Keratinocyte (primary cell): ENCODE data around the gene RERE. TPM values are rescaled to one million over a fixed set of nuclear protein-coding genes. Genes with fewer than 3 reads are reported as not detected.
"Not testable (repeated sequence)": the region's sequence is repeated elsewhere in the genome, so short reads cannot be mapped to it uniquely, and the experiment has no call there.

ENCODE experiments used
- DNase-seq: peaks from one replicate; pipeline ENCODE4 v3.0.0-alpha.2; 2011; ENCODE audit warnings: low read depth, missing footprints, low spot score
- FAIRE-seq: peaks from 2 replicates; lab custom pipeline; 2011; peaks lifted over from hg19 to GRCh38; lab: Jason Lieb, UNC
- H2AFZ ChIP-seq: 2 replicates; pipeline ENCODE4 v1.6.0; 2012; ENCODE audit warnings: low read length, control low read depth, inconsistent platforms; ENCODE audit not compliant: control insufficient read depth
- H3K27ac ChIP-seq: 2 replicates; pipeline ENCODE4 v1.5.1; 2011; ENCODE audit warnings: low read length; ENCODE audit not compliant: control insufficient read depth, insufficient read depth
- H3K27me3 ChIP-seq: 3 replicates; pipeline ENCODE4 v1.6.0; 2011; ENCODE audit warnings: low read length; ENCODE audit not compliant: control insufficient read depth, insufficient read depth; ENCODE audit errors: extremely low read depth
- H3K36me3 ChIP-seq, 2 experiments: 2 replicates in 1 of 2; 3 replicates in 1 of 2; pipeline ENCODE4 v1.5.1; 2011; ENCODE audit warnings: low read length in 2 of 2, mild to moderate bottlenecking in 1 of 2; ENCODE audit not compliant: control insufficient read depth in 2 of 2, insufficient read depth in 2 of 2; ENCODE audit errors: extremely low read depth in 1 of 2
- H3K4me1 ChIP-seq: 3 replicates; pipeline ENCODE4 v1.5.1; 2011; ENCODE audit warnings: low read length; ENCODE audit not compliant: control insufficient read depth, insufficient read depth; ENCODE audit errors: extremely low read depth
- H3K4me2 ChIP-seq: 3 replicates; pipeline ENCODE4 v1.6.0; 2011; ENCODE audit warnings: low read depth, low read length; ENCODE audit not compliant: control insufficient read depth, insufficient read depth; ENCODE audit errors: extremely low read depth
- H3K4me3 ChIP-seq, 3 experiments: fragments of 200-600 bp in 1 of 3; sonication (generic) in 1 of 3; 2 replicates in 2 of 3; 3 replicates in 1 of 3; pipeline ENCODE4 v1.5.1; 2011 to 2016; ENCODE audit warnings: low read length in 3 of 3, mild to moderate bottlenecking in 3 of 3, control low read depth in 2 of 3, inconsistent platforms in 1 of 3, low read depth in 1 of 3, mixed read lengths in 1 of 3, mixed run types in 1 of 3, moderate library complexity in 1 of 3; ENCODE audit not compliant: control insufficient read depth in 2 of 3, insufficient read depth in 2 of 3; ENCODE audit errors: extremely low read depth in 1 of 3
- H3K79me2 ChIP-seq: 2 replicates; pipeline ENCODE4 v1.6.0; 2012; ENCODE audit warnings: low read length; ENCODE audit not compliant: control insufficient read depth, insufficient read depth
- H3K9ac ChIP-seq: 3 replicates; pipeline ENCODE4 v1.6.0; 2011; ENCODE audit warnings: low read length; ENCODE audit not compliant: control insufficient read depth, insufficient read depth; ENCODE audit errors: extremely low read depth
- H3K9me1 ChIP-seq: 3 replicates; pipeline ENCODE4 v1.6.0; 2011; ENCODE audit warnings: low read length; ENCODE audit not compliant: control insufficient read depth, insufficient read depth; ENCODE audit errors: extremely low read depth
- H3K9me3 ChIP-seq: 2 replicates; pipeline ENCODE4 v1.5.1; 2012; ENCODE audit warnings: low read depth, low read length; ENCODE audit not compliant: control insufficient read depth
- H4K20me1 ChIP-seq: 3 replicates; pipeline ENCODE4 v1.6.0; 2011; ENCODE audit warnings: low read length; ENCODE audit not compliant: control insufficient read depth, insufficient read depth; ENCODE audit errors: extremely low read depth
- EZH2 ChIP-seq: IDR thresholded peaks from one replicate; pipeline ENCODE4 v1.6.1; 2012; ENCODE audit warnings: inconsistent platforms, mild to moderate bottlenecking, low read length, moderate library complexity
- dilution Hi-C: fragments of 300-500 bp; cut with MboI; formaldehyde crosslinking; loops from one replicate; pipeline ENCODE4 v1.7.0; 2020; ENCODE audit warnings: low sequenced_read_pairs; ENCODE audit not compliant: extremely low pct_ligation_motif_present
- polyA plus RNA-seq, 5 experiments: library from polyadenylated mRNA; depleted of rRNA in 3 of 5; stranded (reverse) in 3 of 5; stranded (forward) in 1 of 5; unstranded in 1 of 5; fragments of >200 nt; gene quantifications; 1 replicate in 1 of 5; 2 replicates in 3 of 5; 3 replicates in 1 of 5; pipeline versions ENCODE4 v1.2.1 to v1.2.3, GENCODE V29; 2011 to 2012; ENCODE audit warnings: missing spikeins in 2 of 5, low read depth in 1 of 5, low replicate concordance in 1 of 5
- TF ChIP-seq, protein P1 (sequence below), 3 experiments: IDR thresholded peaks in 1 of 3; conservative IDR thresholded peaks in 1 of 3; optimal IDR thresholded peaks in 1 of 3; 2 replicates in 2 of 3; 3 replicates in 1 of 3; pipeline versions ENCODE3 to v1.5.1; 2011; ENCODE audit warnings: low read length in 3 of 3, mild to moderate bottlenecking in 3 of 3, moderate library complexity in 2 of 3, control low read depth in 1 of 3, inconsistent platforms in 1 of 3; ENCODE audit not compliant: insufficient read depth in 2 of 3; ENCODE audit errors: extremely low read depth in 1 of 3

Gene RERE
- polyA plus RNA-seq, 1 donor (not counting 4 experiments of a cell fraction or from before 2014, with no cell fraction given): 3.8 TPM

DNA sequence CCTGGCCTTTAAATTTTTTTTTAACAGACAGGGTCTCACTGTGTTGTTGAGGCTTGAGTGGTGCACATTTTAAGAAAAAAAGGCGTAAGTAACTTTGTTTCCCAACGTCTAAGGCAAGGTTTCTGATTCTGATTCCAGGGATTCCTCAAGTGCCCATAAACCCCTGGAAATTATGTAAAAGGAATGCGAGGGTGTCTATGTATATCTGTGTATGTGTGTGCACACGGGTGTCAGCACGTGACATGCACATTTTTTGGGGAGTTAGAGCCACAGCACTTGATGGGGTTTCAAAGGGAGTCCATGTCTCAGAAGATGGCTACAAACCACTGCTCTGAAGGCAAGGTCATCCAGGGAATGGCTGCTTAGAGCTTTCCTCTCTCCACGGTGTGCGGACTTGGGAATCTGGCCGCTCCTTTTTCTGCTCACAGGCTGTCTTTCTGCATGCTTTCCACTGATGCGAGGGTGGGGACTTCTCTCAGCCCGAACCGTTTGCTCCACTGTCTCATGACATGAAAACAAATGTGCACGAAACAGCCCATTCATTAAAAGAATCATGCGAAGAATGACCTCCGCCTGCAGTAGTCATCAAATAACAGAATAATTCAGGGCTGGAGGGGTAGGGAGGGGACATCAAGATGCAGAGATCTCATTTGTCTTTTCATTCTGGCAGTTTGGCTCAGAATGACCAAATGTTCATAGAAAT lies 18.7 kb upstream of the RERE start:
- TF ChIP-seq EZH2: no peak
- TF ChIP-seq, protein P1, sequence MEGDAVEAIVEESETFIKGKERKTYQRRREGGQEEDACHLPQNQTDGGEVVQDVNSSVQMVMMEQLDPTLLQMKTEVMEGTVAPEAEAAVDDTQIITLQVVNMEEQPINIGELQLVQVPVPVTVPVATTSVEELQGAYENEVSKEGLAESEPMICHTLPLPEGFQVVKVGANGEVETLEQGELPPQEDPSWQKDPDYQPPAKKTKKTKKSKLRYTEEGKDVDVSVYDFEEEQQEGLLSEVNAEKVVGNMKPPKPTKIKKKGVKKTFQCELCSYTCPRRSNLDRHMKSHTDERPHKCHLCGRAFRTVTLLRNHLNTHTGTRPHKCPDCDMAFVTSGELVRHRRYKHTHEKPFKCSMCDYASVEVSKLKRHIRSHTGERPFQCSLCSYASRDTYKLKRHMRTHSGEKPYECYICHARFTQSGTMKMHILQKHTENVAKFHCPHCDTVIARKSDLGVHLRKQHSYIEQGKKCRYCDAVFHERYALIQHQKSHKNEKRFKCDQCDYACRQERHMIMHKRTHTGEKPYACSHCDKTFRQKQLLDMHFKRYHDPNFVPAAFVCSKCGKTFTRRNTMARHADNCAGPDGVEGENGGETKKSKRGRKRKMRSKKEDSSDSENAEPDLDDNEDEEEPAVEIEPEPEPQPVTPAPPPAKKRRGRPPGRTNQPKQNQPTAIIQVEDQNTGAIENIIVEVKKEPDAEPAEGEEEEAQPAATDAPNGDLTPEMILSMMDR (optimal IDR thresholded peaks at IDR 0.05 in 1 of 3, IDR thresholded peaks at IDR 0.05 in 1 of 3, conservative IDR thresholded peaks at IDR 0.05 in 1 of 3; ENCODE audit: extremely low read depth in 1 of 3, insufficient read depth in 2 of 3, low read length in 3 of 3): no peak
- H3K9me3 ChIP-seq: no peaks in the 10 kb centered on the region
- no peak overlapping the region for H3K4me2 ChIP-seq
- dilution Hi-C loops: no loop called here
- no peaks in the 10 kb centered on the region for H3K36me3 ChIP-seq
- no peak overlapping the region for H3K9ac ChIP-seq
- no peak for DNase-seq
- H3K79me2 ChIP-seq: no peaks in the 10 kb centered on the region
- FAIRE-seq: no peak
- no peaks in the 10 kb centered on the region for H3K4me1 ChIP-seq
- H3K27me3 ChIP-seq: peaks cover 3% of the 10 kb centered on the region
- H3K27ac ChIP-seq: no peak overlapping the region
- no peaks in the 10 kb centered on the region for H4K20me1 ChIP-seq
- H3K4me3 ChIP-seq: no peak overlapping the region
- H3K9me1 ChIP-seq: no peaks in the 10 kb centered on the region
- no peak overlapping the region for H2AFZ ChIP-seq

DNA sequence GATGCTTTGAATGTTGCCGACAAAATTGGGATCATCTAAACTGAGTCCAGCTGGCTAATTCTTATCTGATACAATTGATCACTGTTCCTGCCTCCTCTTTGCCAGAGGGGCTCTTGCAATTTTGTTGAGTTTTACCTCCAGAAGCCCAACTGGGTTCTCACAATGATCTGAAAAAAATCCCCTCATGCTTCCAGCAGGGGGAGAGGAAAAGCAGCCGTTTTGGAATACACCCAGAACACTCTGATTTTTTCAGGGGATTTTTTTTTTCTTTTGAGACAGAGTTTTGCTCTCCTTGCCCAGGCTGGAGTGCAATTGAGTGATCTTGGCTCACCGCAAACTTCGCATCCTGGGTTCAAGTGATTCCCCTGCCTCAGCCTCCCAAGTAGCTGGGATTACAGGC lies 13.9 kb upstream of the RERE start:
- no peaks in the 10 kb centered on the region for H3K36me3 ChIP-seq
- DNase-seq (no peak), FAIRE-seq (no peak)
- H3K79me2 ChIP-seq: no peaks in the 10 kb centered on the region
- H3K9ac ChIP-seq: no peak overlapping the region
- dilution Hi-C loops: no loop called here
- TF ChIP-seq, protein P1 (optimal IDR thresholded peaks at IDR 0.05 in 1 of 3, IDR thresholded peaks at IDR 0.05 in 1 of 3, conservative IDR thresholded peaks at IDR 0.05 in 1 of 3; ENCODE audit: extremely low read depth in 1 of 3, insufficient read depth in 2 of 3, low read length in 3 of 3): no peak
- TF ChIP-seq EZH2: no peak
- peaks cover 2% of the 10 kb centered on the region for H3K27me3 ChIP-seq
- no peak overlapping the region for H2AFZ ChIP-seq
- H3K4me2 ChIP-seq: no peak overlapping the region
- H3K27ac ChIP-seq: no peak overlapping the region
- H4K20me1 ChIP-seq: no peaks in the 10 kb centered on the region
- H3K4me1 ChIP-seq: no peaks in the 10 kb centered on the region
- no peak overlapping the region for H3K4me3 ChIP-seq
- H3K9me1 ChIP-seq: no peaks in the 10 kb centered on the region
- no peaks in the 10 kb centered on the region for H3K9me3 ChIP-seq

DNA sequence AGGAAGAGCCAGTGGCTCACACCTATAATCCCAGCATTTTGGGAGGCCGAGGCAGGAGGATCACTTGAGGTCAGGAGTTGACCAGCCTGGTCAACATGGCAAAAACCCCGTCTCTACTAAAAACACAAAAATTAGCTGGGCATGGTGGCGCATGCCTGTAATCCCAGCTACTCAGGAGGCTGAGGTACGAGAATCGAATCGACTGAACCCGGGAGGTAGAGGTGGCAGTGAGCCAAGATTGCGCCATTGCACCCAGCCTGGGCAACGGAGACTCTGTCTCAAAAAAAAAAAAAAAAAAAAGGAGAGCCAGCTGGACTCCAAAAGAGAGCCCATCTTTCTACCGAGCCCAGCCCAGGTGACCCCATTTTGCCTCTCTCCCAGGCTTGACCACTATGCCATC lies 13.3 kb upstream of the RERE start:
- FAIRE-seq, H2AFZ ChIP-seq, dilution Hi-C loops, H3K9me1 ChIP-seq, H3K9ac ChIP-seq, DNase-seq, H3K27me3 ChIP-seq, H4K20me1 ChIP-seq, H3K79me2 ChIP-seq, H3K27ac ChIP-seq, H3K4me3 ChIP-seq, H3K4me2 ChIP-seq, H3K4me1 ChIP-seq, H3K9me3 ChIP-seq, H3K36me3 ChIP-seq: not testable (repeated sequence)
